ENCODE data around the gene TRAF3. TPM values are rescaled to one million over a fixed set of nuclear protein-coding genes. Genes with fewer than 3 reads are reported as not detected.

The TRAF3 gene
- polyA plus RNA-seq, 1 donor from 2014 or later: 35.3 TPM

Other genes with a start within 250 kb of the TRAF3 start
- 1.2 TPM for gene RCOR1, start 184.8 kb upstream of the TRAF3 start, polyA plus RNA-seq
- gene AMN, start 145.2 kb downstream of the TRAF3 start, polyA plus RNA-seq: 15.0 TPM

All from IgD-negative memory B cell (primary cell).